Activated CD4-positive, alpha-beta memory T cell treated with anti-CD3 and anti-CD28 coated beads for 36 hours (primary cell): Measurements from ENCODE around the gene KRTAP5-7. TPM values are rescaled to one million over a fixed set of nuclear protein-coding genes. Genes with fewer than 3 reads are reported as not detected.
"Not testable (repeated sequence)": the region's sequence is repeated elsewhere in the genome, so short reads cannot be mapped to it uniquely, and the experiment has no call there.

ENCODE experiments used
- CTCF ChIA-PET: fragments of 350-600 bp; sonication (Branson Sonifier 250); formaldehyde crosslinking; loops from one replicate; lab custom pipeline; 2021; ENCODE audit warnings: antibody characterized with exemption, inconsistent platforms; lab: Charles Lee
- POLR2A ChIA-PET: fragments of 350-600 bp; sonication (Branson Sonifier 250); formaldehyde crosslinking; loops from one replicate; lab custom pipeline; 2021; ENCODE audit warnings: antibody characterized with exemption; lab: Charles Lee
- DNase-seq: peaks from one replicate; pipeline ENCODE4 v3.0.0-alpha.2; 2020
- H3K27ac Mint-ChIP-seq: one replicate; pipeline ENCODE4 v1.8.0; 2021; ENCODE audit warnings: mixed read lengths
- H3K27me3 Mint-ChIP-seq: one replicate; pipeline ENCODE4 v1.8.0; 2021; ENCODE audit warnings: mixed read lengths
- H3K36me3 Mint-ChIP-seq: one replicate; pipeline ENCODE4 v1.8.0; 2021; ENCODE audit warnings: mixed read lengths
- H3K4me1 Mint-ChIP-seq: one replicate; pipeline ENCODE4 v1.8.0; 2021; ENCODE audit warnings: low read depth, mixed read lengths
- H3K4me3 Mint-ChIP-seq: one replicate; pipeline ENCODE4 v1.8.0; 2021; ENCODE audit warnings: mild to moderate bottlenecking, mixed read lengths
- H3K9me3 Mint-ChIP-seq: one replicate; pipeline ENCODE4 v1.8.0; 2021; ENCODE audit warnings: mixed read lengths
- intact Hi-C: fragments of 100-400 bp; cut with micrococcal nuclease; formaldehyde crosslinking; loops from one replicate; pipeline ENCODE4 v1.15.1; 2023
- total RNA-seq, 2 experiments: library from RNA; stranded (reverse); gene quantifications; one replicate each; pipeline ENCODE4 v1.2.3, GENCODE V29; 2021

The KRTAP5-7 gene
- total RNA-seq, 2 experiments from 2014 or later = not detected

DNA sequence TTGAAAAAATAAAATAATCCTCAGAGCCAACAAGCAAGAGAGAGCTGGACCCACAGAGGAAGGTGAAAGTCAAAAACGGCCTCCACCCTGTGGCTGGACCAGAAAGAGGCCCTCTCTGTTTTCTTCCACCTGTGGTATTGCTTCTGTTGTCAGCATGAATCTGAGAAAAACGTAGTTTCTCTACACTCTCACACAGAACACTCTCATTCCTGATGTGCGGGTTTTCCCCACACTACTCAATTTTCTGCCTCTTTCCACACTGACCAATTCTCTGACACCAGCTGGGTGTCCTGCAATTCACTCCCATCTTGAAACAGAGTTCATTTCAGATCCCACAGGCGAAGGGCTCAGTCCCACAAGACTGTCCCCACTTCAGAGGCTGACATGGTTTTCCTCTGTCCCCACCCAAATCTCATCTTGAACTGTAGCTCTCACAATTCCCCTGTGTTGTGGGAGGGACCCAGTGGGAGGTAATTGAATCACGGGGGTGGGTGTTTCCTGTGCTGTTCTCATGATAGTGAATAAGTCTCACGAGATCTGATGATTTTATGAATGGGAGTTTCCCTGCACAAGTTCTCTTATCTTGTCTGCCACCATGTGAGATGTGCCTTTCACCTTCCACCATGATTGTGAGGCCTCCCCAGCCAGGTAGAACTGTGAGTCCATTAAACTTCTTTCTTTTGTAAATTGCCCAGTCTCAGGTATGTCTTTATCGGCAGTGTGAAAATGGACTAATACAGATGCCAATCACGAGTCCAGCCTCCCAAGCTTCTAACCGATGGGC lies 13.6 kb downstream of the KRTAP5-7 start:
- POLR2A ChIA-PET, H3K36me3 Mint-ChIP-seq, H3K4me3 Mint-ChIP-seq, H3K27ac Mint-ChIP-seq: not testable (repeated sequence)
- CTCF ChIA-PET = interaction anchor here (0.6 kb wide), 1 partner anchor 1363 kb away, joined by 3 read pairs; no protein-coding TSS in a partner anchor
- peak; percentile 10 for DNase-seq
- intact Hi-C loops = loop anchor here (10.0 kb wide), 1 partner anchor 96 kb away; the partner anchor contains the start of gene DHCR7
- Mint-ChIP-seq H3K9me3 (peaks cover 12% of the 10 kb centered on the region), H3K27me3 (peaks cover 33% of the 10 kb centered on the region), H3K4me1 (peaks cover 21% of the 10 kb centered on the region)

DNA sequence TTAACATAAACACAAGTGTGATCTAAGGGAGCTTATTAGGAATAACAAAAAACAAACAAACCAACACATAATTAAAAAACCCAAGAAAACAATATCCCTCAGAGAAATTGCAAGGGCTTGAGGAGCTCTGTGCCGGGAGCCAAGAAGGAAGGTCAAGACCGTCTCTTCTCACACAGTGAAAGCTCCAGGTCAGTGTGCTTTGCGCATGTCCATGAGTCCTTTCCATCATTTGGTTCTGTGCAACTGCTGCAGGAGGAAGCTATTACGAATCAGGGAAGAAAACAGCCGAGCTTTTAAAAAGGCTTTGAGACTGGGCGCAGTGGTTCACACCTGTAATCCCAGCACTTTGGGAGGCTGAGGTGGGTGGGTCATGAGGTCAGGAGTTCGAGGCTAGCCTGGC lies 15.3 kb downstream of the KRTAP5-7 start:
- intact Hi-C loops = loop anchor here (10.0 kb wide), 1 partner anchor 98 kb away; the partner anchor contains the start of gene DHCR7
- no peak overlapping the region for H3K27ac Mint-ChIP-seq
- H3K4me1 Mint-ChIP-seq = peaks cover 21% of the 10 kb centered on the region
- H3K36me3 Mint-ChIP-seq = peaks cover 5% of the 10 kb centered on the region
- no peak overlapping the region for H3K4me3 Mint-ChIP-seq
- ChIA-PET POLR2A (no interaction called here), CTCF (no interaction called here)
- H3K27me3 Mint-ChIP-seq = peaks cover 40% of the 10 kb centered on the region
- DNase-seq = no peak
- H3K9me3 Mint-ChIP-seq = peaks cover 12% of the 10 kb centered on the region

DNA sequence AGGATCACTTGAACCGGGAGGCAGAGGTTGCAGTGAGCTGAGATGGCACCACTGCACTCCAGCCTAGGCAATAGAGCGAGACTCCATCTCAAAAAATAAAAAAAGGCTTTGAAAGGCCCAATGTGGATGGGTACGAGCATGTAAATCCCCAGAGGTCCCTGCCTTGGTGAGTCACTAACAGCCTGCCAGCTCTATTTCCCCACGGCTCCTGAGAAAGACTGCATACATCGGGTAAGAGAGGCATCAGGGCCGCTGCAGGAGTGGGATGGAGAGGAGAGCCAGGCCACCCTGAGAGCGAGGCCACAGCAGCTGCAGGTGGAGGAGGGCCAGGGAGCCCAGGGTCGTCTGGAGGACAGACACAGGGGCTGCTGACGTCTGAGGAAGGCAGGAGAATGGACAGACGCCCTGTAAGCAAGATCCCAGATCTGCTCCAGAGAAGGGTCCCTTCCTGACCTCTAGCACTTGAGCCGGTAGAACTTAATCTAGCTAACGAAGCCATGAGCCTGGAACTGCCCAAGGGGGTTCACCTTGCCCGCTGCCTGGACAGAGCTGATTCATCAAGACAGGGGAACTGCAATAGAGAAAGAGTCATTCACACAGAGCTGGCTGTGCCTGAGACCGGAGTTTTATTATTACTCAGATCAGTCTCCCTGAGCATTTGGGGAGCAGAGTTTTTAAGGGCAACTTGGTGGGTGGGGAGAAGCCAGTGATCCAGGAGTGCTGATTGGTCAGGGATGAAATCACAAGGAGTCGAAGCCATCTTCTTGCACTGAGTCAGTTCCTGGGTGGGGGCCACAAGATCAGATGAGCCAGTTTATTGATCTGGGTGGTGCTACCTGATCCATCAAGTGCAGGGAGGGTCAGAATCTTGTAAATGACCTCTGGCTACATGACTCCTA lies 16.1 kb downstream of the KRTAP5-7 start:
- Mint-ChIP-seq H3K27me3 (peaks cover 42% of the 10 kb centered on the region), H3K27ac (no peak overlapping the region), H3K4me1 (peaks cover 21% of the 10 kb centered on the region), H3K36me3 (peaks cover 5% of the 10 kb centered on the region), H3K4me3 (no peak overlapping the region), H3K9me3 (peaks cover 12% of the 10 kb centered on the region)
- ChIA-PET CTCF (no interaction called here), POLR2A (no interaction called here)
- intact Hi-C loops = loop anchor here (10.0 kb wide), 1 partner anchor 98 kb away; the partner anchor contains the start of gene DHCR7
- DNase-seq = peak; percentile 50

DNA sequence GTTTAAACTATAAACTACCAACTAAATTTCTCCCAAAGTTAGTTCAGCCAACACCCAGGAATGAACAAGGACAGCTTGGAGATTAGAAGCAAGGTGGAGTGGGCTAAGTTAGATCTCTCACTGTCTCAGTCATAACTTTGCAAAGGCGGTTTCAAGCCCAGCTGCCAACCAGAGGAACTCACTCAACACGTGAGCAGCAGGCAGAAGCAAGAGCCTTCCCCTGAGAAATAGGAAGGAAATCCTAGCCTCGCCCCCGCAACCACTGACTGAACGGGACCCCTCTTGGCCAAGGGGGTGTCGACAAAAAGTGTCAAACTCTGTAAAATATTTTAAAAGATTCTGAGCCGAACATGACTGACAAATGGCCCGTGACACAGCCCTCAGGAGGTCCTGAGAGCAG lies 16.8 kb downstream of the KRTAP5-7 start:
- Mint-ChIP-seq H3K4me3 (no peak overlapping the region), H3K27ac (no peak overlapping the region), H3K36me3 (peaks cover 5% of the 10 kb centered on the region), H3K4me1 (peaks cover 21% of the 10 kb centered on the region), H3K9me3 (peaks cover 12% of the 10 kb centered on the region), H3K27me3 (peaks cover 42% of the 10 kb centered on the region)
- POLR2A ChIA-PET = no interaction called here
- DNase-seq = peak; percentile 10
- intact Hi-C loops = loop anchor here (10.0 kb wide), 1 partner anchor 99 kb away; the partner anchor contains the start of gene DHCR7
- CTCF ChIA-PET = no interaction called here

DNA sequence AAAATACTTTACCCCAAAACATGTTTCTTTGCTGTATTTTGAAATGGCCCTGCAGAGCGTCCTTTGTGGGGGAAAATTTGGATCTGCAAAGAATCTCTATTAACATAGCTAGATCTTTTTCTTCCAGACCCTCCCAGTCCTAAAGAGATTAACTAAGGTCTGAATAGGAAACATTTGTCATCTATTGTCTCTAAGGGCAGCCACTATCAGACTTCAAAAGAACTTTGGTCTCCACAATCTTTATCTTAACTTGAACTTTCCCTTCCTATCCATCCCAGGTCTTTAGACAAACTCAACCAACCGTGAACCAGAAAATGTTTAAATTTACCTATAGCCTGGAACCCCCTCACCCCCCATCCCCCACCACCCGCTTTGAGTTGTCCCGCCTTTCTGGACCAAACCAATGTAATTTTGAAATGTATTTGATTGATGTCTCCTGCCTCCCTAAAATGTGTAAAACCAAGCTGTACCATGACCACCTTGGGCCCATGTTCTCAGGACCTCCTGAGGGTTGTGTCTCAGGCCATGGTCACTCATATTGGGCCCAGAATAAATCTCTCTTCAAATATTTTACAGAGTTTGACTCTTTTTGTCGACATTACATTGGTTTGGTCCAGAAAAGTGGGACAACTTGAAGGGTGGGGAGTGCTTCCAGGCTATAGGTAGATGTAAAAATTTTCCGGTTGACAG lies 17.6 kb downstream of the KRTAP5-7 start:
- POLR2A ChIA-PET = no interaction called here
- intact Hi-C loops = loop anchor here (10.0 kb wide), 1 partner anchor 100 kb away; the partner anchor contains the start of gene DHCR7
- CTCF ChIA-PET = no interaction called here
- Mint-ChIP-seq H3K4me1 (peaks cover 21% of the 10 kb centered on the region), H3K27ac (no peak overlapping the region), H3K4me3 (no peak overlapping the region), H3K27me3 (peaks cover 46% of the 10 kb centered on the region), H3K36me3 (peaks cover 5% of the 10 kb centered on the region), H3K9me3 (peaks cover 12% of the 10 kb centered on the region)
- DNase-seq = no peak

DNA sequence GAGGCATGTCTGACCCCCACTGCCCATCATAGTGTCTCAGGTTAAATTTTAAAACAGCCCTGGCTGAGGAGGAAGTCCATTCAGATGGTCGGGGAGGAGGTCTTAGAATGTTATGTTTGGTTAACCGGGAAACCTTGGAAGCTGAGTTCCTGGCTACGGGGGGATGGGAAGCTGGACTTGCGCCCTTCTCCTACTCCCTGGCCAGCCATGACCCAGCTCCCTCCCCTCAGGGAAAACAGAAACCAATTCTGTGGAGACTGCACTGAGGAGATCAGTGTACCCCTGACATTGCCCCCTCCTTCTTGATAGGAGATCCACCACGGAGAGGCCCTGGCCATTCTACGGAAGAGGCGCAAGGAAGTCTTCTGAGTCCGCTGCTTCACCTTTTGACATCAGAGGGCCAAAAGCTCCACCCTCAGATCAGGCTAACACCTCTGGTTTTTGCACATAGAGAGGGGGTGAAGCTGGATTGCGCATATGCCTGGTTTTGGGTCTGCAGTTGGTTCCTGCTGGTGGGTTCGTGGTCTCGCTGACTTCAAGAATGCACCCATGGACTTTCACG lies 18.4 kb downstream of the KRTAP5-7 start:
- ChIA-PET CTCF (no interaction called here), POLR2A (no interaction called here)
- peaks cover 5% of the 10 kb centered on the region for H3K36me3 Mint-ChIP-seq
- H3K4me1 Mint-ChIP-seq = peaks cover 20% of the 10 kb centered on the region
- no peak overlapping the region for H3K27ac Mint-ChIP-seq
- intact Hi-C loops = loop anchor here (10.0 kb wide), 1 partner anchor 101 kb away; the partner anchor contains the start of gene DHCR7
- peaks cover 12% of the 10 kb centered on the region for H3K9me3 Mint-ChIP-seq
- H3K27me3 Mint-ChIP-seq = peaks cover 48% of the 10 kb centered on the region
- no peak overlapping the region for H3K4me3 Mint-ChIP-seq
- DNase-seq = no peak

DNA sequence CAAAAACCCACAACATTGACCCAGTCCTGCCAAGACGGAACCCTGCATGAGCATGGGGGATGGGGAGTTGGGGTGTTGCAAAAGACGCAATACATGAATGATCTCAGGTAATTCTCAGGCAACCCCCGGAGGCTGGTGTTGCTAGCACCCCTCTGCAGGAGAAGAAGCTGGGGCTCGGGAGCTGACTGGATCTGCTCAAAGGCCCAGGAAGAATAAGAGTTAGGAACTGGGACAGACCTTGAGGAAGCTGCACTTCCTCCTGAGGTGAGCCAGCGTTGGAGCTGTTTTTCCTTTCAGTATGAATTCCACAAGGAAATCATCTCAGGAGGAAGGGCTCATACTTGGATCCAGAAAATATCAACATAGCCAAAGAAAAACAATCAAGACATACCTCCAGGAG lies 21.1 kb downstream of the KRTAP5-7 start, which contains the start of gene KRTAP5-9:
KRTAP5-9 (plus strand) TSS at position 301 of the 400 bp plus-strand sequence. CDS start 238 bp downstream, outside the sequence.
- Mint-ChIP-seq H3K36me3 (no peaks in the 10 kb centered on the region), H3K9me3 (no peaks in the 10 kb centered on the region), H3K27ac (no peak within 1 kb of the TSS), H3K4me3 (no peak within 1 kb of the TSS), H3K27me3 (peaks cover 36% of the 10 kb centered on the region), H3K4me1 (peaks cover 12% of the 10 kb centered on the region)
- intact Hi-C loops = loop anchor here (10.0 kb wide), 1 partner anchor 103 kb away; the partner anchor contains the start of gene DHCR7
- ChIA-PET POLR2A (no interaction called here), CTCF (no interaction called here)
- no peak for DNase-seq

DNA sequence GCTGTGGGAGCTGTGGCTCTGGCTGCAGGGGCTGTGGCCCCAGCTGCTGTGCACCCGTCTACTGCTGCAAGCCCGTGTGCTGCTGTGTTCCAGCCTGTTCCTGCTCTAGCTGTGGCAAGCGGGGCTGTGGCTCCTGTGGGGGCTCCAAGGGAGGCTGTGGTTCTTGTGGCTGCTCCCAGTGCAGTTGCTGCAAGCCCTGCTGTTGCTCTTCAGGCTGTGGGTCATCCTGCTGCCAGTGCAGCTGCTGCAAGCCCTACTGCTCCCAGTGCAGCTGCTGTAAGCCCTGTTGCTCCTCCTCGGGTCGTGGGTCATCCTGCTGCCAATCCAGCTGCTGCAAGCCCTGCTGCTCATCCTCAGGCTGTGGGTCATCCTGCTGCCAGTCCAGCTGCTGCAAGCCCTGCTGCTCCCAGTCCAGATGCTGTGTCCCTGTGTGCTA lies 21.7 kb downstream of the KRTAP5-7 start:
- POLR2A ChIA-PET = no interaction called here
- H3K4me3 Mint-ChIP-seq = no peak overlapping the region
- H3K27me3 Mint-ChIP-seq = peaks cover 30% of the 10 kb centered on the region
- H3K4me1 Mint-ChIP-seq = peaks cover 6% of the 10 kb centered on the region
- CTCF ChIA-PET = no interaction called here
- no peak overlapping the region for H3K27ac Mint-ChIP-seq
- no peak for DNase-seq
- intact Hi-C loops = loop anchor here (10.0 kb wide), 1 partner anchor 104 kb away; the partner anchor contains the start of gene DHCR7
- H3K9me3 Mint-ChIP-seq = no peaks in the 10 kb centered on the region
- no peaks in the 10 kb centered on the region for H3K36me3 Mint-ChIP-seq

DNA sequence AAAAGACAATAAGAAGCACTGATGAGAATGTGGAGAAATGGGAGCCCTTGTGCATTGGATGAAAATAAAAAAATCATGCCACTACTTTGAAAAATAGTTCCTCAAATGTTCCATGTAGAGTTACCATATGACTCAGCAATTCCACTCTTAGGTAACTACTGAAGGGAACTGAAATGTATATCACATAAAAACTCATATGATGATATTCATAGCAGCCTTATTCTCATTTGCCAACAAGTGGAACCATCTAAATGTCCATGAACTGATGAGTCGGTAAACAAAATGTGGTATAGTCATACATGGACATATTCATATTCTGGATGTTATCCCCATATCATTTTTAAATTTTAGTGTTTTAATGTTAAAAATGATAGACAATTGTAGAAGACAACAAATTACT lies 24.6 kb downstream of the KRTAP5-7 start:
- intact Hi-C loops = no loop called here
- H3K27me3 Mint-ChIP-seq = peaks cover 18% of the 10 kb centered on the region
- DNase-seq = no peak
- CTCF ChIA-PET = no interaction called here
- H3K27ac Mint-ChIP-seq = no peak overlapping the region
- no peak overlapping the region for H3K4me3 Mint-ChIP-seq
- POLR2A ChIA-PET = no interaction called here
- no peaks in the 10 kb centered on the region for H3K4me1 Mint-ChIP-seq
- H3K9me3 Mint-ChIP-seq = no peaks in the 10 kb centered on the region
- no peaks in the 10 kb centered on the region for H3K36me3 Mint-ChIP-seq

DNA sequence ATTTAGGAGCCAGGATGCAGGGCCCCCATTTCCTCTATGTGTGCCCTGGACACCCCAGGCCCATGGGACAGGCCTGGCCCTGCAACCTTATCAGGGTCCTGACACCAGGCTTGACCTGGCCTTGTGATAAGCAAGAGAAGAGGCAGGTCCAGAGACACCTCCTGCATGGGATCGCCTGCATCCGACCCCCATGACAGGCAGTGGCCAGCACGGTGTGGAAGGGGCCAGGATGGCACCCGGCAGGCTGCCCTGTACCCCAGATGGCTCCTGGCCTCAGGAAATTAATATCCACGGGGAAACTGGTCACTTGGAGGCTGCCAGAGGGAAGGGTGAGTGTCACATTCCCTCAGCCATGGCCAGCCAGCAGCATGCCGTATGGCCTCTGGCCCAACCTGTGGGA lies 27.9 kb downstream of the KRTAP5-7 start:
- Mint-ChIP-seq H3K9me3 (no peaks in the 10 kb centered on the region), H3K4me1 (no peaks in the 10 kb centered on the region), H3K27me3 (peaks cover 18% of the 10 kb centered on the region), H3K4me3 (no peak overlapping the region), H3K27ac (no peak overlapping the region), H3K36me3 (no peaks in the 10 kb centered on the region)
- ChIA-PET CTCF (no interaction called here), POLR2A (no interaction called here)
- intact Hi-C loops = no loop called here
- no peak for DNase-seq

DNA sequence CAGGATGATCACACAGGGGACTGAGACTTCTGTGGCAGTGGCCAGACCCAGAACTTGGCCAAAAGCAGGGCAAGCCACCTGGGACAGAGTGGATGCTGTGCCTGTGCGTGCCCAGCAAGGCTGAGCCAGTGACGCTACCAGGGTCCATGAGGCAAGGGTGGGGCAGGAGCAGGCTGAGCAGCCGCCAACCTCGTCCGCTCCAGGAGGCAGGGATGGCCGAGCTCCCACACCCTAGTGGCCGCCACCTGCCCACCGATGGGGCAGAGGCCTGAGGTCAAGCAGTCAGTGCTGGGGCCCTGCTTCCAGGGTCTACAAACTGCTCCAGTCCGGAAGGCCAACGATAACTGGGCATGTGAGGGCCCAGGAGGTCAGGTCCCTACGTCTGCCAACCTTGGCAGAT lies 28.4 kb downstream of the KRTAP5-7 start:
- ChIA-PET CTCF (no interaction called here), POLR2A (no interaction called here)
- DNase-seq = no peak
- H3K4me1 Mint-ChIP-seq = no peaks in the 10 kb centered on the region
- H3K9me3 Mint-ChIP-seq = no peaks in the 10 kb centered on the region
- peaks cover 18% of the 10 kb centered on the region for H3K27me3 Mint-ChIP-seq
- no peaks in the 10 kb centered on the region for H3K36me3 Mint-ChIP-seq
- intact Hi-C loops = no loop called here
- H3K27ac Mint-ChIP-seq = no peak overlapping the region
- H3K4me3 Mint-ChIP-seq = no peak overlapping the region
